Medulla oblongata (tissue), 1 donor: Measurements from ENCODE around the gene CCT6B.

Experiments used
- DNase-seq: peaks from one replicate; pipeline ENCODE4 v3.0.0-alpha.2; 2015; ENCODE audit errors: extremely low spot score

Gene CCT6B

GRCh38 chr17:34884597-34884996 is 76.7 kb downstream of the CCT6B start:
- no peak for DNase-seq

GRCh38 chr17:34883106-34884000 is 77.9 kb downstream of the CCT6B start:
- no peak for DNase-seq

GRCh38 chr17:34879146-34879545 is 82.1 kb downstream of the CCT6B start:
- DNase-seq = no peak
